HG02852 (cell line): ENCODE results near the gene CELSR1.

Experiments used
- ATAC-seq: cut with Tn5 transposase; IDR thresholded peaks from one replicate; pipeline ENCODE4 v1.9.1; 2021; ENCODE audit warnings: mild to moderate bottlenecking, moderate library complexity; ENCODE audit not compliant: unreplicated experiment

Gene CELSR1

DNA sequence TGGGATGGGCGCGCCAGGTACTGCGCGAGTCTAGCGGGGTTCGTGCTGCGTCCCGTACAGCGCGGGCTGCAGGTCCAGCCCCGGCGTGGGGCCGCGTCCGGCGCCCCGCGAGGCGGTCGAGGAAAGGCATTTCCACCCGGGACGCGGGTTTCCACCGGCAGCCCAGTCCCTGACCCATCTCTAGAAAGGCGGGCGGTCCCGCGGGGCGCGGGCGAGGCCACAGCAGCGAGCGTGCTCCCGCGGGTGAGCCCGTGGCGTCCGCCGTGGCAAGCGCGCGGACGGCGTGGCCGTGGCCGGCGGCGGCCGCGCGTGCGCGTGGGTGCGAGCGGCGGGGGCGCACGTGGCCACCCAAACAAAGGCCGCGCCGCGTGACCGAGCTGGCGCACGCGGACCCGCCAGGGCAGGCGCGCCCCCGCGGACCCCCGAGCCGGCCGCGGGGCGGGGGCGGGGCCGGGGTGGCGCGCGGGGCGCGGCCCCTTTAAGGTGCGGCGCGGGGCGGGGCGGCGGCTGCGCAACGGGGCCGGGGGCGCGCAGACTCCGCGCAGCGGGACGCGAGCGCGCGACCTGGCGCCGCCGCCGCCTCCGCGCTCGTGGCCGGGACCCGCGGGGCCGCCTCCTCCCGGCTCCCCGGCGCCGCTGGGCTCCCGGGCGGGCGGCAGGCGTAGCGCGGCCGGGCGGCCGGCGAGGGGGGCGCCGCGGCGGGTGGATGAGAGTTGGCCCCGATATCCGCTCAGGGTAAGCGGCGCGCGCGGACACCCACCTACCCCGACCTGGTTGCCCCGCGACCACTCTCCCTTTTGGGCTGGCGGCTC, 39.3 kb upstream of the CELSR1 start:
- no peak for ATAC-seq

DNA sequence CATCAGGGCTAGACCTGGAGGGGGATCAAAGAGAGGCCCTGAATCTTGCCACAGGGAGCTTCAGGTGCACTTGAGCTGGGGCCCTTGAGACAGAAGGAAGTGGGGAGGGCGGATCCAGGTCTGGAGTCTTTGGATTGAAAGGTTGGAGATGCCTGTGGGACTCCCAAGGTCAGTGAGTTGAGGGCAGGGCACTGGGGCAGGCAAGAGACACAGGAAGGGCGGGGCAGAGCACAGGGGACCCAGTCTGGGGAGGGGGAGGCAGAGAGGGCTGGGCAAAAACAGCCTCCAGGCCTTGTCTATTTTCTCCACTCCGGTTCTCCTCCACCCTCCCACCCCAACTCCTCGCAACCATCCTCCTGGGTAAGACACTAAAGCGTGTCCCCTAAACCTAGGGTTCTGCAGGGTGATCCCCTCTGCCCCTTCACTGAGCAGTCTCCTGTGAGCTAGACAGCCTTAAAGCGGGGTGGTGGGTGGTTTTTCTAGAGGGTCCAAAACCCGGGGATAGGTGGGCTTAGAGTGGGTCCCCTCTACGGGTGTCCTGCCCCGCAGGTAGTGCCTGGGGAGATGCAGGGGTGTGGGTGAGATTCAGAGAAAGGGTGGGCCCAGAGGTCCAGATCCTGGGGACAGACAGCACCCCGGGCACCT, 38.6 kb upstream of the CELSR1 start:
- ATAC-seq: no peak

DNA sequence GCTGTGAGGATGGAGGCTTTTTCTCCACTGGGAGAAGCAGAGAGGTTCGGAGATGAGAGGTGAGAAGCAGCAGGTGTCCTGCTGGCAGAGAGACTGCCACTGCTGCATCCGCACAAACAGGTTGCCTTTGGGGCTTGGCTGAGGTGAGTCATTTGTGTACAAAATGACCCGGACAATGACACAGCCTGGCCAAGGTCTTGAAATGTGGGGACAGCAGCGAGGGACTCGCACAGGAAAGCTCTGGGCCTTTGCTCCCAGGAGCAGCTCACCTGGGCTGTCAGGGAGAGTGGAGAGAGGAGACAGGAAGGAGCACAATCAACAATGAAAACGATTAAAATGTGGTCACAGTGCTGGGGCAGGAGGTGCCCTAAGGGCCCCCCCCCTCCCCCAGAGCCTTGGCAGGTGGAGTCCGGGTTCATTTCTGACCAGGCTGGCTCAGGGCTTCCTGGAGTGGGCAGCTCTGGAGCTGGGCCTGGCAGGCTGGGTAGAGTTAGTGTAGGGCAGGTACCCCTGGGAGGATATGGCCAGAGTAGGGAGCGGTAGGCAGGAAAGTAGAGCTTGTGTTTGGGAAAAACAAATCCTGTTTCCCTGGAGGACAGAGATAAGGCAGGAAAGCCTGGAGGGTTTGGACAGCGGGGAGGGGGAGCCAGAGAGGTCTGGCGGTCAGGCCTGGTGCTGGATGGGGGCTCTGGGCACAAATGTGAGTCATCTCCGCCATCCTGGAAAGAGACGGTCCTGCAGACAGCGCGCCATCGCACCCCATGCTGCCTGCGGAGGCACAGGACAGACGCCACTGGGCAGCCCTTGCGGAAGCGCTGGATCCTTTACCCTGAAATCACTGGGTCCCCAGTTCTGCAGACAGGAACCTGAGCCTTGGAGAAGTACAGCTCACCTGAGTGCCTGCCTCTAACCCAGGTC, 37.8 kb upstream of the CELSR1 start:
- no peak for ATAC-seq

DNA sequence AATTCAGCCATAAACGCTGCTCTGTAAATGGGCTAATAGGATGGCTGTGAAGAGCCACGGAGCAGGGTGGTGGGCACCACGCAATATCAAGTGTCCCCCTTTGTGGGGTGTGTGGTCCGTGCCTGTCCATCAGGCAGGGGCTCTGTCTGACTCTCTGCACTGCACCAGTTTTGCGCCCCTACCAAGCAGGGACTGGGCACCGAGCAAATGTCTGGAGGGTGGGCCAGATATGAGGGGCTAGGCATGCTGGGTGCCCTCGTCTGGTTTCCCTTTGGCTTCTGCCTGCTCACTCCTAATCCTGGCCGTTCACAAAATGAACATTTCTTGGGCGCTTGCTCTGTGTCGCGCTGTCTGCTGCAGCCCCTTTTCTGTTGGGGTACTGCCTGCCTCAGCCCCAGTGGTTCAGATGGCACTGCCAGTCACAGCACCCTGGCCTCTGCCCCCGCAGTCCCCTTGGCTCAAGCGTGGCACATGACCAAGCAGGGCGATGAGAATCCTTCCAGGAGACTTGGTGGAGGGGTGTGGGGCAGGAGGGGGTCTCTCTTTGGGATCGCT, 37.1 kb upstream of the CELSR1 start:
- ATAC-seq: no peak

DNA sequence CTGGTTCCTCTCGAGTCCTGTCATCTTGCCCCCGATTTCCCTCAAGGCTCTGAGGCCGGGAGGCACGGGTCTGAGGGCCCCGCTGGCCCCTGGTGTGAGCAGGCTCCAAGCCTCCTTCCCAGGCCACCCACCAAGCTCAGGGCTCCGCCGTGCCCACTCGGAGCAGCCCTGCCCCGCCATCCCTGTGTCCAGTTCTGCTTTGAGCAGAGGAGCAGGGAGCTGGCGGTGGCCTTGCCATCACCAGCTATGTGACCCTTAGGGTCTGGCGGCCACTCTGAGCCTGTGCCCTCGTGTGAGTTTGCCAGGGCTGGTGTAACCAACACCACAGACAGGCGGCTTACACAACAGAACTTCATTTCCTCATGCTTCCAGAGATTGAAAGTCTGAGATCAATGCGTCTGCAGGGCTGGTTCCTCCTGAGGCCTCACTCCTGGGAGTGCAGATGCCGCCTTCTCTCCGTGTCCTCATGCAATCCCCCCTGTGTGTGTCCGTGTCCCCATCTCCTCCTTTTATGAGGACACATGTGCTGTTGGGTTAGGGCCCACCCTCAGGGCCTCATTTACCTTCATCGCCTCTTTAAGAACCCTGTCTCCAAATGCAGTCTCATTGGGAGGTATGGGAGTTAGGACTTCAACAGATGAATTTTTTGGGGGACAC, 36.5 kb upstream of the CELSR1 start:
- ATAC-seq: no peak

DNA sequence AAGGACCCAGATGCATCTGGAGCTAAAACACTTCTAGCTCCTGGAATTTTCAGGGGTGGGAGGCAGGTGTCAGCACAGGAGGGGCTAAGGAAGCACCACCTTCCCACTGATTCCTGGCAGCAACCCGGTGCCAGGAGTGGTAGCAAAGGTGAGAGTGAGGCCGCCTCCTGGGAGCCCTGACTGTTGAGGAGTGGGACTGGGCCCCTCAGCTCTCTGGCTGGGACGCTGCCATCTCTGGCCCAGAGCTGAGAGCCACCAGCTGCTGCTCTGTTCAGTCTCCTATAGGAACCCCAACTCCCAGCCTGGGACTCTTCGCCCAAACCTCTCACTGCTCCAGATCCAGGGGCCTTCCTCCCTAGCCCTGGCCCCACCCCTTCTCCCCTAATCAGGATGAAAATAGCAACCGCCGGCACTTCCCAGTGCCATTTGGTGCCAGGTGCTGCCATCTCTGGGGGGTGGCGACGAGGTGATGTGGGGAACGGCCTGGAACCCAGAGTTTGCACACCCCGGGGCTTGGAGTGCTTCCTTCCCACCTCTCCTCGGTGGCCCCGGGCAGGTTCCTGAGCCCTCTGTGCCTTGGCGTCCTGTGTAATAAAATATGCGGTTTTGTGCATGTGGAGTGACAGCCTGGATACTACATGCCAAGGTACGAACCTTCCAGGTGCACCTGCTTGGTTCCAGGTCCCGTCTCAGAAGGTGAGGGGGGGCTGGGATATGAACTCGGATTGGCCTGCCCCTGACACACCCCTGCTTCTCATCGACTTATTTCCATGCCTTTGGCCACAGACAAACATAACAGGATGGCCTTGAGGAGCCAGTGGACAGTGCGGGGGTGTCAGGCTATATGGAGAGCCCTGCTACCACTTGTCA, 35.7 kb upstream of the CELSR1 start:
- no peak for ATAC-seq

DNA sequence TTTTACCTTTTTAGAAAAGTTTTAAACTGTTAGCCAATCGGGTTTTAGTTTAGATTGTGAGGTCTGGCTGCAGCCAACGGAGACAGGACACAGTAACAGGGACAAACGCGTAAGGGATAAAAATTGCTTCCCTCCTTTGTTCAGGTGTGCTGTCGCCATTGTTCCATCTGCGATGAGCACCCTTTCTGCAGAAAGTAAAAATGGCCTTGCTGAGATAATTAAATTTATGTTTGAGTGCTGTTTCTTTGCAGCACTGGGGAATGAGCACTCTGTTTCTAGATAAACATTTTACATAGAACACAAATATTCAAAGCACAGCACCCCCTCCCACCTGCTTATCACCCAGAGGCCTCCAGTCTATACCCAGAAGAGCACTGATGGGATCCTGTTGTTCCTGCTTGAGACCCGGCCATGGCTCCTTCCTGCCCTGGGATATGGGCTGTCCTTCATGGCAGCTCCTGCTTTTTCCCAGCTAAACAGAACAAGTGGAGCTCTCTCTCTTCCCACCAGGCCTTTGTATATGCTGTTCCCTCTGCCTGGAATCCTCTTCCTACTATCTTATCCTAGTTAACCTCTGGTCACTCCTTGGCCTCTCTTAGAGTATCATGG, 34.3 kb upstream of the CELSR1 start:
- no peak for ATAC-seq

DNA sequence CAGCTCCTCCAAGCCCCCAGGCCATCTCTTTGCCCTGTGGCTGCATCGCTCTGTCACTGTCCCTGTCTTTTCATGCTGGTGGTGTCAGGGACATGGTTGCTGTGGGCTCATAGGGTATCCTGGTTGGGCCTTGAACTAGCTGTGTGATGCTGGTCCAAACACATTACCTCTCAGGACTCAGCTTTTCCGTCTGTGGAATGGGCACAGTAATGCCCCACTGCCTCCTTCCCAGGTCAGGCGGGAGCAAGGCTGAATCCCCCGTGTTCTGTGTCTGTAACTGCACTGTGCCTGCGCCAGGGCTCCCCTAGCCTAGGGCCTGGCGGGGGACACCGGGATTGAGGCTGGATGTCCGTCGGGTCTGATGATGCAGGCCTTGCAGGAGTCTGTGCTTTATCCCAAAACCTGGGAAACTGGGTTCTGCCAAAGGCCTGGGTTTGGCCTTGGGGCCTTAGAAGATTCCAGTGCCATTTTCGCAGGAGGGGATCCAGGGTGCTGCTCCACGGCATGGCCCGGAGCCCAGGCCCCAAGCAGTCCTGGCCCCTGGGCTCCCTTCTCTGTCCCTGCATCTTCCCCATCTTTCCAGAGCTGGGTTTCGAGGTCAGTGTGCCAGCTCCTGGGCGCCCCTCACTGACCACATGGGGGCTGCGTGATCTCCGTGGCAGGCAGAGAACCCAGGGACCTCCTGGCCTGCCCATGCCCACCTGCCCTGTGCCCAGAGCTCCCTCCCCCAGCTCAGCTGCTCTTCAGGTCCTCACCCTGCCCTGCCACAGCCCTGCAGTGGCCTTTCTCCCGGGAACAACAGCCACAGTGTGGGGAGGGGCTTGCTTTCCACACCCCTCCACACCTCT, 32.7 kb upstream of the CELSR1 start:
- no peak for ATAC-seq

DNA sequence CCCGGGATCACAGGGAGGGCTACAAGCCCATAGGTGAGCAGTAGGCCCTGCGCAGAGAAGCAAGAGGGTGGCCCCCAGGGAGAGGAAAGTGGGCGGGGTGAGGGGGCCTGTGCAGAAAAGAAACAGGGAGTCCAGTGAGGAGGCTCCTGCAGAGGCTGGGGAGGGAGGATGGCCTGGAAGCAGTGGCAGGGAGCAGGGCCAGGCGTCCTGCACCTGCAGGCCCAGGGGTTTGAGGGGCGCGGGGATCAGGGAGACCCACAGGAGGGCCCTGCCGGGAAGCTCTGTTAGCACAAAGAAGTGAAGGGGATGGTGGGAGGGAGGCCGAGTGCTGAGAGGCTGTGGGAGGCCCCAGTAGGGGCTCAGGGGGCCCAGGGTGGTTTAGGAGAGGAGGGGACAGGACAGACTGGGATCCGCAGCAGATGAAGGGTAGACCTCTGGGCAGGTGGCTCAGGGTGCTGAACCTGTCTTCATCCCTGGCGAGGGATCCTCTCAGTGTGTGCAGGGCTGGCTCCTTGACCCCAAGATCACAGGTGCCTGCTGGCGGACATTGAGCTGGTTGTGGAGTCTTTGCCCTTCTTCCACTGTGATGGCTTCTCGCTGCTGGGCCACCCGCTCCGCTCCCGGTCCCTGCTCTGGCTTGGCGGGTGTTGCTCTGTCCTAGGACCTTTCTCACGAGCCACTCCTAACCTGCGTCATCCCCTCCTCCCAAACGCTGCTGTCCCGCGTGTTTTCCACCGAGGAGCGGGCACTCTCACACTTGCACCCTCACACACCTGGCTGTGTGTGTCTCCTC, 31.8 kb upstream of the CELSR1 start:
- no peak for ATAC-seq

- no peak for ATAC-seq
These were observed 30.8 kb upstream of the CELSR1 start for GRCh38 chr22:46568102-46568809.

GRCh38 chr22:46567471-46567870, 30.1 kb upstream of the CELSR1 start:
- ATAC-seq: no peak

GRCh38 chr22:46564084-46564714, 26.8 kb upstream of the CELSR1 start:
- no peak for ATAC-seq

DNA sequence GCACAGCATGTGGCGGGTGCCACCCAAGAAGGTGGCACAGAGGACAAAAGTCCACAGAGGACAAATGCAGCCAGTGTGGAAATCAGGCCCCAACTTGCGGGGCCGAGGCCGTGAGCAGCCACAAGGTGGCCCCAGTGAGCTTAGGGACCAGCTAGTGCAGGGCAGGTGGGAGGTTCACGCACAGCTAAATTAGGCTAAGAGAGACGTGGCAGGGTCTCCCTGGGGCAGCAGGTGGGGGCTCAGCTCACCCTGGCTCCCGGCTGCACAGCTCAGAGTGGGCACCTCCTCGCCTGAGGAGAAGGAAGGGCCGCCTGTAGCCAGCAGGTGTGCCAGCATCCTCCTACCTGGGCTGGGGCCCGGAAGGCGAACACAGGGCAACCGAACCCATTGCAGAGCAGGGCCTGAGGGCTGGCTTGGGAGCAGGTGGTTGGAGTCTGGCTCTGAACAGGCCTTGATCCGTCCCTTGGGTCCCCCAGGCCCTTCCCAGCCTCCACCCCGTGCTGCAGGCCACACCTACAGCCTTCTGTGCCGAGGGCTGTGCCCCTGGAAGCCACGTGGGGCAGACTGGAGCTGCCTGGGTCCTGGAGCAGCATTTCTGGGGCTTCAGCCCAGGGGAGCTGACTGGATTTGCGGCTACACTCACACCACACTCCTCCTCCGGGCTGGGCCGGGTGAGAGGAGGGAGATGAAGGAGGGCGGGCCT, 26.1 kb upstream of the CELSR1 start:
- ATAC-seq: no peak

GRCh38 chr22:46561435-46561905, 24.1 kb upstream of the CELSR1 start:
- ATAC-seq: no peak

- ATAC-seq: no peak
These were observed 23.4 kb upstream of the CELSR1 start for GRCh38 chr22:46560696-46561295.
